ENCODE results near the gene ATP2A2.
"Not testable (repeated sequence)": the region's sequence is repeated elsewhere in the genome, so short reads cannot be mapped to it uniquely, and the experiment has no call there.

Gene ATP2A2

DNA sequence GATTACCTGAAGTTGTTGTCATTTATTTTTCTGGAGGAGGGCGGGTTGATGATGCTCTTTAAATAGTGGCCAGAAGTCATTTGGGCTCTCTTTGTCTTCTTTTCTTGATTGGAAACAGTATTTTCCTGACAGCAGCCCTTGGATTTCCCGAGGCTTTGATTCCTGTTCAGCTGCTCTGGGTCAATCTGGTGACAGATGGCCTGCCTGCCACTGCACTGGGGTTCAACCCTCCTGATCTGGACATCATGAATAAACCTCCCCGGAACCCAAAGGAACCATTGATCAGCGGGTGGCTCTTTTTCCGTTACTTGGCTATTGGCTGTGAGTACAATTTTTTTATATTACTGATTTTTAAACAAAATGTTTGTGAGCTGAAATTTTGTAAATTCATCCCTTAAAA, 62.1 kb downstream of the ATP2A2 start:
- no peak for DNase-seq (ENCODE audit: low read depth in 2 of 2)

DNA sequence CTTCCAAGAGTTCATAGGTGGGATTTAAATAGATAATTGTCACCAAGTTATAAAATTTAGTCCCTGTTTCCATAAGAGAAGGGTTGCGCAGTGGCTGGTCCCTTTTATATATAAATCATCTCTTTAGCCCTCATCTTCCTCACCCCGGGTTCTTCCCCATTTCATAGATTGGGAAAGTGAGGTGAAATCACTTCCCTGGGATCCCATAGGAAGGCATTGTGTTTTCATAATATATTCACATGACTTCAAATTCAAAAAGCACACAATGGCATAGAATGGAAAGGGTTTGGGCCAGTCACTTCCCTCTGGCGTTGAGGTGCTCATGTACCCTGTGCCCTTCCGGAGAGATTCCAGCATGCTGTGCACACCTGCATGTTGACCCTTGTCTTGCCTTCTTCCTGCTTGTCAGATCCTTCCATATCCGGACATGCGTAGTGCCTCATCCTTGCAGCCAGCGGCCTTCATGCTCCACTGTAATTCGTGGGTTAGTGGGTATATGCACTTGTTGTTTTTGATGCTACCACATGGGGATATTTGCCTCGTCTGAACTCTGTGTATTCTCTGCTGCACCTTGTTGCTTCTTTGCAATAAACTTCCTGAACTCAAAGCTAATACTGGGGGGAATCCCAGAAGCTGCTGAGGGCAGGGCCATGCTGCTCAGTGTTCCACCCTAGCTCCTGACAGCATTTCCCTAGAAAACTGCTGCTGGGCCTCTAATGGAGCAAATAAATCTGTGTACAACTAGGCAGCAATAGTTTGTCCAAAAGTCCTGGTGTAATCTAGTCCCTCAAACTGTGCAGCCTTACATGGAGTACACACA, 62.9 kb downstream of the ATP2A2 start:
- no peak for DNase-seq (ENCODE audit: low read depth in 2 of 2)

DNA sequence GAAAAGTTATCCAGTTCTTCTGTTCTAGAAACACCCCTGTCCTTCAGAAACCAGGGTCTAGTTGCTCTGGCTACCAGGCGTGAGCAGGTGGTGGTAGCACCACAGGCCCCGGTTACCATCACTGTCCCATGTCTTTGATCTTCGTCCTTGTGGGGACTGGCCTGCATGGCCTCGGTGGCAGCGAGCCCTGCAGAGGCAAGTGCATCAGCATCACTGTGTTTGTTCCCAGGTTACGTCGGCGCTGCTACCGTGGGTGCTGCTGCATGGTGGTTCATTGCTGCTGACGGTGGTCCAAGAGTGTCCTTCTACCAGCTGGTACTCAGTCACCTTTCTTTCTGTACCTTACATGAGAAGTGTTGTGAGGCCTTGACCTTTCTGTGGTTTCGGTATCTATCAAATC, 63.6 kb downstream of the ATP2A2 start:
- no peak for DNase-seq (ENCODE audit: low read depth in 2 of 2)

GRCh38 chr12:110345176-110345661, 64.2 kb downstream of the ATP2A2 start:
- no peak for DNase-seq (ENCODE audit: low read depth in 2 of 2)

DNA sequence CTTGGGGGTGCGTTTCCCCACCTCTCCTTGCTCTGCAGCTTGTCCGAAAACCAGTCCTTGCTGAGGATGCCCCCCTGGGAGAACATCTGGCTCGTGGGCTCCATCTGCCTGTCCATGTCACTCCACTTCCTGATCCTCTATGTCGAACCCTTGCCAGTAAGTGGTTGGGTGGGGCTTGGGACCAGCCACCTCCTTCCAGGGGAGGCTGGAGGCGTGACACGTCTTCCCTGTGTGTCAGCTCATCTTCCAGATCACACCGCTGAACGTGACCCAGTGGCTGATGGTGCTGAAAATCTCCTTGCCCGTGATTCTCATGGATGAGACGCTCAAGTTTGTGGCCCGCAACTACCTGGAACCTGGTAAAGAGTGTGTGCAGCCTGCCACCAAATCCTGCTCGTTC, 64.9 kb downstream of the ATP2A2 start:
- DNase-seq (ENCODE audit: low read depth in 2 of 2) = no peak

DNA sequence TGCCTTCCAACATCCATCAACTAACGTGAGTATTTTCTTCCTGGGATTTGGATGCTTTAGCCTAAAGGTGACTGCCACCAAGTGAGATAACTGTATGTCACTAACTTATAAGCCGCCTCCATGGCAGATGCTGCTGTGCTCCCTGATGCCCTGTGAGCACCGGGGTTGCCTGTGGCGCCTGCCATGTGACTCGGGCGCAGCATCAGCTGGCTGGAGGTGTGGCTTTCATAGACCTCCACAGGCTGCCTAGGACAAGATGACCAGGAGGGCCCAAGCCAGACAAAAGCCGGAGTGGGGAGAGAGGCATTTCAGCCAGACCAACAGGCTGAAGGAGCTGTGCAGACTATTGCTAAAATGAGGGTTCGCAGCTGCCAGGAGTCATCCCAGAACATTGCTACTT, 66.7 kb downstream of the ATP2A2 start:
- no peak for DNase-seq (ENCODE audit: low read depth in 2 of 2)

GRCh38 chr12:110348431-110349059, 67.5 kb downstream of the ATP2A2 start:
- DNase-seq (ENCODE audit: low read depth in 2 of 2) = no peak

DNA sequence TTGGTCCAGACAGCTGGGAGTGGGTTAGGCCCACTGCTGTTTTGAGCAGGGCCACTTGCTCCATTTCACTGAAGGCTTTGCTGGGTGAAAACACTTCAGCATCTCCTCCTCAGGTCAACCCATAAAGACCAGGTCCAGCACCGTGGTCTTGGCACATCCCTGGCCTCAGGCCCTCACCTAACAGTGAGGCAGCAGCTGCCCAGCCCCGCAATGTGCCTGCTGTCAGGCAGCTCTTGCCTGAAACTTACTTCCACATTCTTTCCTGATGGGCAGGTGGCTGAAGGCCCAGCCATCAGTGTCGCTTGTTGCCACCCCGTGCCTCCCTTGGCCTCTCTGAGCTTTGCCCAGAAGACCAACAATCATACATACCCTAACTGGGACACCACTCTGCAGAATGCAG, 68.0 kb downstream of the ATP2A2 start:
- DNase-seq (ENCODE audit: low read depth in 2 of 2) = no peak

DNA sequence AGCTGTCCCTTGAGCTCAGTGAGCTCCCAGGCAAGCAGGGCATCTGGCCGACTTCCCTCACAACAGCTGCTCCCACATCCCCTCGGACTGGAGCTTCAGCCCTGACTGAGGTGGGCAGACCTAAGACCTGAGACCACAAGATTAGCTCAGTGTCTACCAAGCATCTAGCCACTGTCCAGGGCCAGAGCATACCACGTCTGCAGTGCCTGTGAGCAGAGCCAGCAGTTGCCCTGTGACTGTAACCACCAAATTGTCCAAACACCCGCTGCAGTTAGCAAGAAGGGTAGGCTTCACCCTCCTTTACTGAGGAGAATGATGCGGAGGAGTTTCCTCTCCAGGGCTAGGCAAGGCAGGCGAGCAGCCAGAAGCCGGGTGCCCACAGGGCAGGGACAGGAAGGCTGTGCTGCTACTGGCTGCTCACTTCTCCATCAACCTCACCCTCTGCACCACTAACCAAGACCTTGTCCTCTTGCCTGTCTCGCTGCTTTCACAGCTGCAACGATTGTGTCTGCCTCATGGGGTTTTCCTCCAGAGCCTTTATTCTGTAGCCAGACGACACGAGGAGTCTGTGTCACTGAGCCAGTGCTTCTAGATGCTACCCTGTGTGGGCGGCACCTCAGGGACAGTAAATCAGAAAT, 68.6 kb downstream of the ATP2A2 start:
- DNase-seq (ENCODE audit: low read depth in 2 of 2) = no peak

DNA sequence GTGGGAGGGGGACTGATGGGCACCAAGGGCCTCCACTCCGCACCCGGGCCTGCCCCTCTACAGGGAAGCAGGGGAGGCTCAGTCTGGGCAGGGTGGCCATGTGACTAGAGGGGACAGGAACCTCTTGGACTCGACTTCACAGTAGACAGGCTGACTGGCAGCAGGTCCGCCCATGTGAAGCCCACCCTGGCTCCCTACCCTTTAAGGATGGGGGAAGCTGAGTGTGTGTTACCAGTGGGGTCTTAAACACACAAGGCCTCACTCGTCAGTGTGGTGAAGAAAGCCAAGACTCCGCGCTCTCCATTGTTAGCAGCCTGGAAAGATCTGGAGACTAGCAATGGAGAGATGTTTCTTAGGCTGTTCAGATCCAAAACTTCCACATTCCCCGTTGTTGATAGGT, 70.1 kb downstream of the ATP2A2 start:
- DNase-seq (ENCODE audit: low read depth in 2 of 2) = no peak

DNA sequence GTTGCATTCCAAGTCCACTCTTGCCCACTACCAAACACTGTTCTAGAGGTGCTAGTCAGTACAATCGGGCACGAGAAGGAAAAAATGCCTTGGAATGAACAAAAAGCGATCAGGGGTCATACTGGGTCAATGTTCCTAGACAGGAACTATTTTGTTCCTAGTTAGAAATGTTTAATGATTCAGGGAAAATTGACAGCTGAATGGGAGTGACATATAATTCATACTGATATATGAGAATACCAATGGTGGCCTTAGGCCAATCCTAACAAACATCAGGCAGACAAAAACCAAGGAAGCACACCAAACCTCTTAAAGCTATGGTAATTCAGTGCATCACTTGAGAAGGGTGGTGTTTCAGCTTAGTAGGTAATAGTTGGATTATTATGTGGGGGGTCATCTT, 71.4 kb downstream of the ATP2A2 start:
- DNase-seq (ENCODE audit: low read depth in 2 of 2) = no peak

DNA sequence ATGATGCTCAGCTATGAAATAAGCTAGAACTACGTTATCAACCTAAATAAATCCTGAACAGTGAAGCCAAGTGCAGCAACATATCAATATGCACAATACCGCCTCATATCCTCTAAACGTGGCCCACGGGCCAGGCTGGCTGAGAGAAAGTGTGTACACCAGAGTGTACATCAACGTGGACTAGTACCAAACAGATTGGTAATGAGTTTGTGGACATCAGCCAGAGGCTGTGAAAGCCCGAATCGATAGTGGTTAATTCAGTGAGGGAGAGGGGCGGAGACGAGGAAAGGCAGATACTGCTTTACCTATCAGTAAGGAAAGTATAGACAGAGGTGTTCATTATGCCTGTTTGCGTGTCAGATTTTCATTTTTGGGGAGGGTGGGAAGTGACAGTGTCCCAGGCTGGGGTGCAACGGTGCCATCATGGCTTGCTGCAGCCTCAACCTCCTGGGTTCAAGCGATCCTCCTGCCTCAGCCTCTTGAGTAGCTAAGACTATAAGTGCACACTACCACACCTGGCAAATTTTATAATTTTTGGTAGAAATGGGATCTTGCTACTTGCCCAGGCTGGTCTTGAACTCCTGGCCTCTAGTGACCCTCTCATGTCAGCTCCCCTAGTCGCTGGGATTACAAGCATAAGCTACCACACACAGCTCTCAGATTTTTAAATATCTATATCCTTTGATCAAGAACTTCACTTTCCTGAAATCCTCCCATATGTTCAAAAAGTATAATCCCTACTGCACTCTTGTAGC, 72.3 kb downstream of the ATP2A2 start:
- DNase-seq (ENCODE audit: low read depth in 2 of 2) = no peak

DNA sequence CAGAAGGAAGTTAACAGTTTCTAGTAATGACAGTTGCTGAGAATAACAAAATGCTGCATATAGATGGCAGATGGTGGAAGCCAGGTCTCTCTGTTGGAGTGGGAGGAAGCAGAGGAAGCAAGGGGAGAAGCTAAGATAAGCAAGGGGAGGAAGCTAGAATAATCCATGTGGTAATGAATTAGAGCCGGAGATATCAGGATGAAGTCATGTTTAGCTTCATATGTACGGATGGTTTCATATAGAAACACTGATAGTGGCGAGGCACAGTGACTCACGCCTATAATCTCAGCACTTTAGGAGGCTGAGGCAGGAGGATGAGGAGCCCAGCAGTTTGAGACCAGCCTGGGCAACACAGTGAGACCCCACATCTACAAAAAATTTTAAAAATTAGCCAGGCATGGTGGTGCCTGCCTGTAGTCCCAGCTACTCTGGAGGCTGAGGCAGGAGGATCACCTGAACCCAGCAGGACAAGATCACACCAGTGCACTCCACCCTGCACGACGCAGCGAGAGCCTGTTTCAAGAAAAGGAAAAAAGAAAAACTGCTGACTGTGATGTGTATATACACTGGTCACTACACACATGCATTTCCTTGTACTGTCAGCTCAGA, 73.2 kb downstream of the ATP2A2 start:
- DNase-seq (ENCODE audit: low read depth in 2 of 2) = no peak

DNA sequence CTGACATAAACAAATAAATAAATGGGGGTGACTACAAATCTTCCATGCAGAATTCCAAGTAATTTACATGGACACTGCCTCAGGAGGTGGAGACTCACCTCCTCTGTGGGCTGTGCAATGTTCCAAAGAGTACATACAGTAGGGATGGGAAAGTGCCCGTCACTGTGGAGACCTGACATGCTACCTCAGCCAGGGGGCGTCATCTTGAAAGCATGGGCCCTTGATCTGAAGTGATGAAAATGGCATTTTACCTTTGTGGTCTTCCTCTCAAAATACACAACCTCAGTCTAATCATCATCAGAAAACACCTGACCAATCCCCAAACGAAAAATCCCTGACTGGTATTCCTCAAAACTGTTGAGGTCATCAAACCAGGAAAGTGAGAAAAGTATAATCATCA, 74.0 kb downstream of the ATP2A2 start:
- no peak for DNase-seq (ENCODE audit: low read depth in 2 of 2)

DNA sequence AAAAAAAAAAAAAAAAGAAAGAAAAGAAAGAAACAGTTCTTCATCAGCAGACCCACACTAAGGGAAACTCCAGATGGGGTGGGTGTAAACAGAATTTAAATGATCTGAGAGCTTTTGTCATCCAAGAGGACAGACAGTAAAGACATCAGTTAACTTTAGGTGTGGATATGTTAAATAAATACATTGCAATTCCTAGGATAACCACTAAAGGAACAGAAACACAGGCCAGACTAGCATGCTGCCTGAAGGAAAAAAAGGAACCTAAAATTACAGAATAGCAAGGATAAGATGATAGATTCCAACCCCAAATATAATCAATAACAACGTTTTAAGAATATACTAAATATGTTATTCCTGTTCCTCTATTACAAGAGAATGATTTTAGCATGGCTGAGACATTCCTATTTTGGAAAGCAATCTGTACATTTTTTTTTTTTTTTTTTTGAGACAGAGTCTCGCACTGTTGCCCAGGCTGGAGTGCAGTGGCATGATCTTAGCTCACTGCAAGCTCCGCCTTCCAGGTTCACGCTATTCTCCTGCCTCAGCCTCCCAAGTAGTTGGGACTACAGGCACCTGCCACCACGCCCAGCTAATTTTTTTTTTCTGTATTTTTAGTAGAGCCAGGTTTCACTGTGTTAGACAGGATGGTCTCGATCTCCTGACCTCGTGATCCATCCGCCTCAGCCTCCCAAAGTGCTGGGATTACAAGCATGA, 77.5 kb downstream of the ATP2A2 start:
- DNase-seq (ENCODE audit: low read depth in 2 of 2) = not testable (repeated sequence)

GRCh38 chr12:110361216-110361615, 80.2 kb downstream of the ATP2A2 start:
- DNase-seq (ENCODE audit: low read depth in 2 of 2) = no peak

- no peak for DNase-seq (ENCODE audit: low read depth in 2 of 2)
Measured at GRCh38 chr12:110365489-110366320, 84.7 kb downstream of the ATP2A2 start.

- no peak for DNase-seq (ENCODE audit: low read depth in 2 of 2)
Measured at GRCh38 chr12:110366321-110367142, 85.5 kb downstream of the ATP2A2 start.

- no peak for DNase-seq (ENCODE audit: low read depth in 2 of 2)
Measured at GRCh38 chr12:110367181-110367864, 86.3 kb downstream of the ATP2A2 start.

All from fibroblast of skin of left quadriceps (primary cell).